Glutamatergic neuron (in vitro differentiated cells): Measurements from ENCODE around the gene DEF6. TPM values are rescaled to one million over a fixed set of nuclear protein-coding genes. Genes with fewer than 3 reads are reported as not detected.

ENCODE experiments used
- DNase-seq: peaks from one replicate; pipeline ENCODE4 v3.0.0; 2022
- H3K27ac Mint-ChIP-seq: one replicate; pipeline ENCODE4 v1.8.0; 2020; ENCODE audit warnings: mild to moderate bottlenecking, mixed read lengths, inconsistent platforms; ENCODE audit not compliant: unreplicated experiment
- H3K27me3 Mint-ChIP-seq: one replicate; pipeline ENCODE4 v1.8.0; 2020; ENCODE audit warnings: mild to moderate bottlenecking, moderate library complexity, mixed read lengths, inconsistent platforms; ENCODE audit not compliant: unreplicated experiment
- H3K36me3 Mint-ChIP-seq: one replicate; pipeline ENCODE4 v1.8.0; 2020; ENCODE audit warnings: mild to moderate bottlenecking, mixed read lengths, inconsistent platforms; ENCODE audit not compliant: unreplicated experiment
- H3K4me1 Mint-ChIP-seq: one replicate; pipeline ENCODE4 v1.8.0; 2020; ENCODE audit warnings: mild to moderate bottlenecking, low read depth, mixed read lengths, inconsistent platforms; ENCODE audit not compliant: unreplicated experiment
- H3K4me3 Mint-ChIP-seq: one replicate; pipeline ENCODE4 v1.8.0; 2020; ENCODE audit warnings: mild to moderate bottlenecking, mixed read lengths, inconsistent platforms; ENCODE audit not compliant: unreplicated experiment
- H3K9me3 Mint-ChIP-seq: one replicate; pipeline ENCODE4 v1.8.0; 2020; ENCODE audit warnings: mild to moderate bottlenecking, moderate library complexity, mixed read lengths, inconsistent platforms; ENCODE audit not compliant: unreplicated experiment
- total RNA-seq: library from RNA; stranded (reverse); fragmentation: NEBNext Ultra II Directional; extraction: Animal tissue kit (Norgen Biotek cat#: 25700); gene quantifications from one replicate; pipeline ENCODE4 v1.2.1, GENCODE V29; 2021; ENCODE audit not compliant: unreplicated experiment
- TF ChIP-seq, protein P1 (sequence below): fragments of 200-600 bp; sonication (generic); IDR thresholded peaks from one replicate; pipeline ENCODE4 v1.5.0; 2021; ENCODE audit not compliant: partially characterized antibody, unreplicated experiment

Gene DEF6
- total RNA-seq, 1 donor from 2014 or later, result 1.8 TPM

DNA sequence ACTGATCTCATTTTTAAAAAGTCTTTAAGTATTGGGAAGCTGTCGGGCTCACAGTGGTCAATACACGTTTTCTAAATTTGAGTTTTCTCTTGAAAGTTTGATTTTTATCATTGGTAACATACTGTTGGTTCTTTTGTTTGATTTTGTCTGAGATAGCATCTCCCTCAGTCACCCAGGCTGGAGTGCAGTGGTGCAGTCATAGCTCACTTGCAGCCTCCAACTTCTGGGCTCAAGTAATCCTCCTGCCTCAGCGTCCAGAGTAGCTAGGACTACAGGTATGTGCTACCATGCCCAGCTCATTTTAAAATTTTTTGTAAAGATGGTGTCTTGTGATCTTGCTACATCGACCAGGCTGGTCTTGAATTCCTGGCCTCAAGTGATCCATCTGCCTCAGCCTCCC is 53.8 kb downstream of the DEF6 start:
- peaks cover 11% of the 10 kb centered on the region for H3K36me3 Mint-ChIP-seq
- TF ChIP-seq, protein P1, sequence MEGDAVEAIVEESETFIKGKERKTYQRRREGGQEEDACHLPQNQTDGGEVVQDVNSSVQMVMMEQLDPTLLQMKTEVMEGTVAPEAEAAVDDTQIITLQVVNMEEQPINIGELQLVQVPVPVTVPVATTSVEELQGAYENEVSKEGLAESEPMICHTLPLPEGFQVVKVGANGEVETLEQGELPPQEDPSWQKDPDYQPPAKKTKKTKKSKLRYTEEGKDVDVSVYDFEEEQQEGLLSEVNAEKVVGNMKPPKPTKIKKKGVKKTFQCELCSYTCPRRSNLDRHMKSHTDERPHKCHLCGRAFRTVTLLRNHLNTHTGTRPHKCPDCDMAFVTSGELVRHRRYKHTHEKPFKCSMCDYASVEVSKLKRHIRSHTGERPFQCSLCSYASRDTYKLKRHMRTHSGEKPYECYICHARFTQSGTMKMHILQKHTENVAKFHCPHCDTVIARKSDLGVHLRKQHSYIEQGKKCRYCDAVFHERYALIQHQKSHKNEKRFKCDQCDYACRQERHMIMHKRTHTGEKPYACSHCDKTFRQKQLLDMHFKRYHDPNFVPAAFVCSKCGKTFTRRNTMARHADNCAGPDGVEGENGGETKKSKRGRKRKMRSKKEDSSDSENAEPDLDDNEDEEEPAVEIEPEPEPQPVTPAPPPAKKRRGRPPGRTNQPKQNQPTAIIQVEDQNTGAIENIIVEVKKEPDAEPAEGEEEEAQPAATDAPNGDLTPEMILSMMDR, result no peak
- no peak overlapping the region for H3K27ac Mint-ChIP-seq
- DNase-seq, result no peak
- H3K4me1 Mint-ChIP-seq, result peaks cover 8% of the 10 kb centered on the region
- peaks cover 7% of the 10 kb centered on the region for H3K9me3 Mint-ChIP-seq
- H3K27me3 Mint-ChIP-seq, result peaks cover under 1% of the 10 kb centered on the region
- H3K4me3 Mint-ChIP-seq, result no peak overlapping the region

DNA sequence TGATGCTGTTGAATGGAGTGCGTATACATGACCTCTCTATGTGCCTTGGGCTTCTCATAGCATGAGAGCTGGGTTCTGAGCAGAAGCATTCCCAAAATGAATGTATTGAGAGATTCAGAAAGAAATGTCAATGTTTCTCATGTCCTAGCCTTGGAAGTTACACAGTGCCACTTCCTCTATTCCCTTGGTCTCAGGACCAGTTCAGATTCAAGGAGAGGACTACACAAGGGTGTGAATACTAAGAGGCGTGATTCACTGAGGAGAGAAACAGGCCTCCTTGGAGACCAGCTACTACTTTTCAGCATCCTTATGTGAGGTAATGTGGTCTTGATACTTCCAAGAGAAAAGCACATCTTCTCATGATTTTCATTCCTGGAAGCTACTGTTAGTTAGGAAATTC is 55.1 kb downstream of the DEF6 start:
- H3K36me3 Mint-ChIP-seq, result peaks cover 13% of the 10 kb centered on the region
- H3K27me3 Mint-ChIP-seq, result no peaks in the 10 kb centered on the region
- no peak for DNase-seq
- TF ChIP-seq, protein P1, result no peak
- H3K27ac Mint-ChIP-seq, result no peak overlapping the region
- peaks cover 4% of the 10 kb centered on the region for H3K4me1 Mint-ChIP-seq
- peaks cover 2% of the 10 kb centered on the region for H3K9me3 Mint-ChIP-seq
- no peak overlapping the region for H3K4me3 Mint-ChIP-seq

DNA sequence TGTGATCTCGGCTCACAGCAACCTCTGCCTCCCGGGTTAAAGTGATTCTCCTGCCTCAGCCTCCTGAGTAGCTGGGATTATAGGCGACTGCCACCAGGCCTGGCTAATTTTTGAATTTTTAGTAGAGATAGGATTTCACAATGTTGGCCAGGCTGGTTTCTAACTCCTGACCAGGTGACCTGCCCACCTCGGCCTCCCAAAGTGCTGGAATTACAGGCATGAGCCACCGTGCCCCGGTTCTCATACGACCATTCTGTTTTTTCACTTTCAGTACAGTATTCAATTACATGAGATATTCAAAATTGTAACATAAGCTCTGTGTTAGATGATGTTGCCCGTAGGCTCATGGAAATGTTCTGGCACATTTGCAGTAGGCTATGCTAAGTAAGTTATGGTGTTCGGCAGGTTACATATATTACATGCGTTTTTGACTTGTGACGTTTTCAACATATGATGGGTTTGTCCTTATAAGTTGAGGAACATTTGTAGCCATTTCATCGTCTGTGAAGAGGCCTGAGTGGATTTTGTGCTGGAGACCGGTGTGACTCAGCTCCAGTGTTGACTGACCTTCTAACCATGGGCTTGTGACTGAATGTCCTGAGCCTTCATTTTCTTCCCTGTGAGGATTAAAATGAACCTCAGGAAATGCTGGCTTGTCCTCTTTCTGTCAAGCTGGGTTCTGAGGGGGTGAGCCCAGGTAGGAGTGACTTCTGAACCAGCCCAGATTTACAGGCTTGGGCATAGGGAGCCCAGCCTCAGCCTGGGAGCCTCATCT is 56.9 kb downstream of the DEF6 start:
- TF ChIP-seq, protein P1, result no peak
- H3K4me3 Mint-ChIP-seq, result no peak overlapping the region
- H3K9me3 Mint-ChIP-seq, result peaks cover 5% of the 10 kb centered on the region
- H3K36me3 Mint-ChIP-seq, result peaks cover 13% of the 10 kb centered on the region
- H3K4me1 Mint-ChIP-seq, result peaks cover 10% of the 10 kb centered on the region
- H3K27ac Mint-ChIP-seq, result no peak overlapping the region
- no peak for DNase-seq
- no peaks in the 10 kb centered on the region for H3K27me3 Mint-ChIP-seq

DNA sequence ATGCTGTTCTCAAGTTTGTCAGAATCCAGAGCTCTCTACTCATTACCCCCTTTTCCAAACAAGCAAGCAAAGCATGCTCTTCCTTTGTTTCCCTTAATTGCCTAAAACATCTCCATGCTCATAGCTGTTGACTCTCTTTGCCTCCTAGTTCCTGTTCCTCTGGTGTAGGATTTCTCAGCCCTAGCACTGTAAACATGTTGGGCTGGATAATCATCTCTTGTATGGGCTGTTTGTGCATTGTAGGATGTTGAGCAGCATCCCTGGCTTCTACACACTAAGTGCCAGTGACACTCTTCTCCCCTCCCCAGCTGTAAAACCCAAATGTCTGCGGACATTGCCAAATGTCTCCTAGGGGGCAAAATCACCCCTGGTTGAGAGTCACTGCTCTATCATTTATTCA is 58.8 kb downstream of the DEF6 start:
- Mint-ChIP-seq H3K27ac (no peak overlapping the region), H3K4me1 (peaks cover 21% of the 10 kb centered on the region), H3K27me3 (peaks cover under 1% of the 10 kb centered on the region), H3K4me3 (no peak overlapping the region), H3K36me3 (peaks cover 13% of the 10 kb centered on the region), H3K9me3 (peaks cover 5% of the 10 kb centered on the region)
- TF ChIP-seq, protein P1, result no peak
- DNase-seq, result no peak

DNA sequence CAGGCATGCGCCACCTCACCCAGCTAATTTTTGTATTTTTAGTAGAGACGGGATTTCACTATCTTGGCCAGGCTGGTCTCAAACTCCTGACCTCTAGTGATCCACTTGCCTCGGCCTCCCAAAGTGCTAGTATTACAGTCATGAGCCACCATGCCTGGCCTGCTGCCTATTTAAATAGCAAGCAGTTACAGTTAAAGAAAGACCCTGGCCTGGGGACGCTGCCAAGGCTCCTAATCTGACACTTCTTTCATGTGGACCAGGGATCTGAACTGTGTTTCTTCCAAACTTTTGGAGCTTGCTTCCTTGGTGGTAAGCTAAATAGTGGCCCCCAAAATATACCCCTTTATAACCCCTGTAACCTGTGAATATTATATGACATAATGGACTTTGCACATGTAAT is 60.1 kb downstream of the DEF6 start:
- Mint-ChIP-seq H3K27ac (no peak overlapping the region), H3K9me3 (peaks cover 6% of the 10 kb centered on the region), H3K27me3 (peaks cover 3% of the 10 kb centered on the region), H3K4me3 (no peak overlapping the region), H3K36me3 (peaks cover 13% of the 10 kb centered on the region), H3K4me1 (peaks cover 33% of the 10 kb centered on the region)
- TF ChIP-seq, protein P1, result no peak
- no peak for DNase-seq
